CD4-positive, alpha-beta memory T cell (primary cell): Measurements from ENCODE around the gene CCL25. TPM values are rescaled to one million over a fixed set of nuclear protein-coding genes. Genes with fewer than 3 reads are reported as not detected.
A peak's percentile ranks its signal among the peaks of the same experiment; 100 is the strongest.
"Not testable (repeated sequence)": the region's sequence is repeated elsewhere in the genome, so short reads cannot be mapped to it uniquely, and the experiment has no call there.

Source experiments
- CTCF ChIA-PET: fragments of 350-600 bp; sonication (Branson Sonifier 250); formaldehyde crosslinking; loops from one replicate; lab custom pipeline; 2021; ENCODE audit warnings: inconsistent platforms; ENCODE audit not compliant: partially characterized antibody; lab: Charles Lee
- POLR2A ChIA-PET: fragments of 350-600 bp; sonication (Branson Sonifier 250); formaldehyde crosslinking; loops from one replicate; lab custom pipeline; 2021; ENCODE audit not compliant: partially characterized antibody; lab: Charles Lee
- DNase-seq, 5 donors: peaks; one replicate each; pipeline versions ENCODE4 v3.0.0 to v3.0.0-alpha.2; 2020 to 2022; ENCODE audit warnings: mixed read lengths in 1 of 5
- H3K27ac ChIP-seq: one replicate; pipeline ENCODE4 v1.7.0; 2013; ENCODE audit warnings: low read depth, low read length
- H3K27me3 ChIP-seq: 2 replicates; pipeline ENCODE4 v1.7.0; 2013; ENCODE audit warnings: mild to moderate bottlenecking, low read length, moderate library complexity; ENCODE audit not compliant: insufficient read depth
- H3K36me3 ChIP-seq: 2 replicates; pipeline ENCODE4 v1.7.0; 2013; ENCODE audit warnings: mild to moderate bottlenecking, low read length, moderate library complexity; ENCODE audit not compliant: insufficient read depth
- H3K4me1 ChIP-seq: 2 replicates; pipeline ENCODE4 v1.7.0; 2013; ENCODE audit warnings: mild to moderate bottlenecking, low read length, moderate library complexity; ENCODE audit not compliant: insufficient read depth
- H3K4me3 ChIP-seq, 2 donors: one replicate each; pipeline ENCODE4 v1.7.0; 2013; ENCODE audit warnings: low read length in 2 of 2, mild to moderate bottlenecking in 1 of 2
- H3K9me3 ChIP-seq, 2 donors: one replicate each; pipeline ENCODE4 v1.7.0; 2013; ENCODE audit warnings: low read length in 2 of 2, control low read depth in 1 of 2; ENCODE audit not compliant: control insufficient read depth in 1 of 2
- H3K27ac Mint-ChIP-seq, 7 donors: one replicate each; pipeline ENCODE4 v1.8.0; 2020 to 2021; ENCODE audit warnings: mixed read lengths in 7 of 7, mild to moderate bottlenecking in 6 of 7, inconsistent platforms in 3 of 7, moderate library complexity in 3 of 7
- H3K27me3 Mint-ChIP-seq, 2 donors: one replicate each; pipeline ENCODE4 v1.8.0; 2020 to 2021; ENCODE audit warnings: mixed read lengths in 2 of 2
- H3K36me3 Mint-ChIP-seq, 2 donors: one replicate each; pipeline ENCODE4 v1.8.0; 2020 to 2021; ENCODE audit warnings: mixed read lengths in 2 of 2, inconsistent platforms in 1 of 2, mild to moderate bottlenecking in 1 of 2
- H3K4me1 Mint-ChIP-seq, 4 donors: one replicate each; pipeline ENCODE4 v1.8.0; 2020 to 2021; ENCODE audit warnings: mixed read lengths in 4 of 4, mild to moderate bottlenecking in 1 of 4
- H3K4me3 Mint-ChIP-seq, 8 donors: one replicate each; pipeline ENCODE4 v1.8.0; 2020 to 2021; ENCODE audit warnings: mixed read lengths in 8 of 8, mild to moderate bottlenecking in 7 of 8, moderate library complexity in 6 of 8, inconsistent platforms in 3 of 8
- H3K9me3 Mint-ChIP-seq, 8 donors: one replicate each; pipeline ENCODE4 v1.8.0; 2020 to 2021; ENCODE audit warnings: mixed read lengths in 8 of 8, mild to moderate bottlenecking in 5 of 8, inconsistent platforms in 3 of 8, moderate library complexity in 1 of 8
- intact Hi-C: fragments of 100-400 bp; cut with micrococcal nuclease; formaldehyde crosslinking; loops from one replicate; pipeline ENCODE4 v1.15.1; 2023
- polyA plus RNA-seq, 2 donors: library from polyadenylated mRNA; unstranded; fragments of 300-500 nt; fragmentation: Illumina TruSeq; gene quantifications; one replicate each; pipeline ENCODE4 v1.2.3, GENCODE V29; 2021
- total RNA-seq, 2 experiments: library from RNA; stranded (reverse); gene quantifications; one replicate each; pipeline ENCODE4 v1.2.3, GENCODE V29; 2021

CCL25 gene
- total and polyA plus RNA-seq, 4 experiments from 2014 or later: not detected

- H3K27ac ChIP-seq, H3K27me3 Mint-ChIP-seq, DNase-seq, H3K4me1 Mint-ChIP-seq, CTCF ChIA-PET, H3K36me3 Mint-ChIP-seq, H3K9me3 Mint-ChIP-seq, intact Hi-C loops, H3K9me3 ChIP-seq, H3K27ac Mint-ChIP-seq, H3K4me3 ChIP-seq, H3K27me3 ChIP-seq, H3K36me3 ChIP-seq, H3K4me1 ChIP-seq, POLR2A ChIA-PET: not testable (repeated sequence)
- peak overlapping the region in 1 of 8 donors; percentile 1 for H3K4me3 Mint-ChIP-seq
These were observed 19.0 kb upstream of the CCL25 start for GRCh38 chr19:8033287-8034177.

- ChIA-PET POLR2A (no interaction called here), CTCF (no interaction called here)
- intact Hi-C loops: no loop called here
- H3K27ac ChIP-seq: no peak overlapping the region
- Mint-ChIP-seq H3K36me3 (no peaks in the 10 kb centered on the region), H3K4me3 (no peak overlapping the region), H3K4me1 (no peaks in the 10 kb centered on the region), H3K27ac (no peak overlapping the region), H3K9me3 (no peaks in the 10 kb centered on the region), H3K27me3 (peaks cover 8 to 9% of the 10 kb centered on the region in 2 donors)
- no peaks in the 10 kb centered on the region for H3K9me3 ChIP-seq
- no peaks in the 10 kb centered on the region for H3K36me3 ChIP-seq
- H3K4me1 ChIP-seq: no peaks in the 10 kb centered on the region
- H3K27me3 ChIP-seq: no peaks in the 10 kb centered on the region
- no peak for DNase-seq
- no peak overlapping the region for H3K4me3 ChIP-seq
These were observed 18.4 kb upstream of the CCL25 start for GRCh38 chr19:8034178-8034525.

DNA sequence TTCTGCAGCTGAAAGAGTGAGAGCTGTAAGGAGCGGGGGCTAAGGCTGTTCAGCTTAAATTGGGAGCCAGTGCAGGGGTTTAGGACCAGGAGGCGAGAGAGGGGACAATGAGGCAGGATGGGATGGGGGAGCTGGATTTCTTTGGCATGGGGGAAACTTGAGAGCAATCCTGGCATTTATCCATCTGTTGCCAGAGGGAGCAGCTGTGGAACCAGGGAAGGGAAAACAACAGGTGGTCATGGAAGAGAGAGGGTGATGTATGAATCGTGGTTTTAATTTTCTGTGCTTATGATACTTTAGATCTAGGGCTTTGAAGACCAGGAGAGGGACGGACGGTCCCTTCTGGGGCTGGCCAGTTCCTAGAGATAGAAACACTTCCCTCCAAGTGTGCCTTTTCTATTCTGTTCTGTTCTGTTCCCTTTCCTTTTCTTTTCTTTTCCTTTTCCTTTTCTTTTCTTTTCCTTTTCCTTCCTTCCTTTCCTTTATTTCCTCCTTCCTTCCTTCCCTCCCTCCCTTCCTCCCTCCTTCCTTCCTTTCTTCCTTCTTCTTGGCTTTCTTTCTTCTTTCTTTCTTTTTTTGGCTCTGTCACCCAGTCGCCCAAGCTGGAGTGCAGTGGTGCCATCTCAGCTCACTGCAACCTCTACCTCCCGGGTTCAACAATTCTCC, 16.0 kb upstream of the CCL25 start:
- Mint-ChIP-seq H3K27ac (no peak overlapping the region), H3K4me3 (no peak overlapping the region), H3K4me1 (peaks cover 0 to 2% (median 0%) of the 10 kb centered on the region in 4 donors), H3K36me3 (no peaks in the 10 kb centered on the region), H3K9me3 (no peaks in the 10 kb centered on the region), H3K27me3 (peaks cover 11% of the 10 kb centered on the region in 2 donors)
- Histone ChIP-seq H3K27me3 (no peaks in the 10 kb centered on the region), H3K4me1 (no peaks in the 10 kb centered on the region), H3K27ac (no peak overlapping the region), H3K4me3 (no peak overlapping the region), H3K9me3 (no peaks in the 10 kb centered on the region), H3K36me3 (no peaks in the 10 kb centered on the region)
- ChIA-PET CTCF (interaction anchor here (0.9 kb wide), 1 partner anchor 11 kb away, joined by 3 read pairs; no protein-coding TSS in a partner anchor), POLR2A (interaction anchor here (0.5 kb wide), 1 partner anchor 34 kb away, joined by 3 read pairs; no protein-coding TSS in a partner anchor)
- DNase-seq: no peak
- intact Hi-C loops: no loop called here

GRCh38 chr19:8038815-8039214, 13.7 kb upstream of the CCL25 start:
- no peaks in the 10 kb centered on the region for H3K36me3 Mint-ChIP-seq
- no peaks in the 10 kb centered on the region for H3K4me1 ChIP-seq
- no peaks in the 10 kb centered on the region for H3K36me3 ChIP-seq
- no peak overlapping the region for H3K4me3 Mint-ChIP-seq
- H3K27ac Mint-ChIP-seq: peak overlapping the region in 2 of 7 donors; percentile 29 to 48
- POLR2A ChIA-PET: no interaction called here
- CTCF ChIA-PET: no interaction called here
- H3K4me3 ChIP-seq: no peak overlapping the region
- no peaks in the 10 kb centered on the region for H3K9me3 ChIP-seq
- H3K9me3 Mint-ChIP-seq: no peaks in the 10 kb centered on the region
- no peak for DNase-seq
- peaks cover 8 to 9% of the 10 kb centered on the region in 2 donors for H3K27me3 Mint-ChIP-seq
- peaks cover 0 to 2% (median 0%) of the 10 kb centered on the region in 4 donors for H3K4me1 Mint-ChIP-seq
- intact Hi-C loops: no loop called here
- no peak overlapping the region for H3K27ac ChIP-seq
- H3K27me3 ChIP-seq: no peaks in the 10 kb centered on the region

DNA sequence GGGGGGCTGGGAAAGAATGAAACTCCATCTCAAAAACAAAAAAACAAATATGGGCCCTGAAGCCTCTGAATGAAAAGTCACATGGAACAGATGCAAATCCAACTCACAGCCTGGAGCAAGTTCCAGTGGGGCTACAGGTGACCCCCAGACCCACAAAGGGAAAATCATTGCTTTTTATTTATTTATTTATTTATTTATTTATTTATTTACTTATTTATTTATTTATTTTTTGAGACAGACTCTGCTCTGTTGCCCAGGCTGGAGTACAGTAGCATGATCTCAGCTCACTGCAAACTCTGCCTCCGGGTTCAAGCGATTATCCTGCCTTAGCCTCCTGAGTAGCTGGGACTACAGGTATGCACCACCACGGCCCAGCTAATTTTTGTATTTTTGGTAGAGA, 13.3 kb upstream of the CCL25 start:
- Histone ChIP-seq H3K9me3 (no peaks in the 10 kb centered on the region), H3K27ac (no peak overlapping the region), H3K27me3 (no peaks in the 10 kb centered on the region), H3K4me1 (no peaks in the 10 kb centered on the region), H3K4me3 (no peak overlapping the region), H3K36me3 (no peaks in the 10 kb centered on the region)
- CTCF ChIA-PET: no interaction called here
- Mint-ChIP-seq H3K27me3 (peaks cover 8 to 10% of the 10 kb centered on the region in 2 donors), H3K9me3 (no peaks in the 10 kb centered on the region), H3K27ac (peak overlapping the region in 1 of 7 donors; percentile 48), H3K36me3 (no peaks in the 10 kb centered on the region), H3K4me1 (peaks cover 0 to 2% (median 0%) of the 10 kb centered on the region in 4 donors), H3K4me3 (no peak overlapping the region)
- intact Hi-C loops: no loop called here
- DNase-seq: no peak
- POLR2A ChIA-PET: no interaction called here

DNA sequence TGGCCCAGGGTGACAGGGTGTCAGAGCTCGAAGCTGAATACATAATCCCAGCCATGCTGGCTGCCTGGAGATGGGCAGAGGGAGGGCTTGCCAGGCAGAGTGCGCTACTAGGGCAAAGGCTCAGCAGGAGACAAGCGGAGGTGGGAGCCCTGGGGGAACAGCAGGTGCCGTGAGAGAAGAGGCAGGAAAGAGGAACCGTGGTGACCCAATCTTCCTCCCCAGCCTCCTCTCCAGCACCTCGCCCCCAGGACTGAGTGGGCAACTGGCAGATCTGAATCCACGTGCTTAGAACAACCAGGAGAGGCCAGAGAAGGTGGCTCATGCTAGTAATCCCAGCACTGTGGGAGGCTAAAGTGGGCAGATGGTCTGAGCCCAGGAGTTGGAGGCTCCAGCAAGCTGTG, 11.0 kb upstream of the CCL25 start:
- no peaks in the 10 kb centered on the region for H3K36me3 Mint-ChIP-seq
- no peaks in the 10 kb centered on the region for H3K27me3 ChIP-seq
- no peak overlapping the region for H3K4me3 Mint-ChIP-seq
- POLR2A ChIA-PET: no interaction called here
- no peak for DNase-seq
- no peaks in the 10 kb centered on the region for H3K36me3 ChIP-seq
- no peak overlapping the region for H3K27ac Mint-ChIP-seq
- peaks cover 4 to 7% of the 10 kb centered on the region in 2 donors for H3K27me3 Mint-ChIP-seq
- no peaks in the 10 kb centered on the region for H3K9me3 Mint-ChIP-seq
- intact Hi-C loops: no loop called here
- CTCF ChIA-PET: no interaction called here
- no peak overlapping the region for H3K27ac ChIP-seq
- H3K4me1 ChIP-seq: no peaks in the 10 kb centered on the region
- no peak overlapping the region for H3K4me3 ChIP-seq
- peaks cover 0 to 2% (median 0%) of the 10 kb centered on the region in 4 donors for H3K4me1 Mint-ChIP-seq
- H3K9me3 ChIP-seq: no peaks in the 10 kb centered on the region

DNA sequence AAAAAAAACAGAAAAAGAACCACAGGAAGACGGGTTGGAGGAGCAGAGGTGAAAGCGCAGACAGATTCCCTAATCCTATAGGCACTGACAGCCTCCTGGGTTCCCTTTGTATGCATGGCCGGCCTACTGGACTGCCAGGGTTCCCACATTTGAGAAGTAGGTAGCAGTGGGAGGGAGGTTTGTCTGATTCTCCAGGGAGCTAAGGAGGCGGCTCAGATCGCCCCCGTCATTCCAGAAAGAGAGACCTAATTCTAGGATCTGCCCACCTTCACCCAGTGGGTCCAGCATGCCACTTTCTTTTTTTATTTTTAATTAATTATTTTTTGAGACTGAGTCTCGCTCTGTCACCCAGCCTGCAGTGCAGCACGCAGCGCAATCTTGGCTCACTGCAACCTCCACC, 9.7 kb upstream of the CCL25 start:
- CTCF ChIA-PET: no interaction called here
- Mint-ChIP-seq H3K4me1 (peaks cover 0 to 4% (median 2%) of the 10 kb centered on the region in 4 donors), H3K36me3 (no peaks in the 10 kb centered on the region), H3K27ac (no peak overlapping the region), H3K4me3 (no peak overlapping the region), H3K27me3 (peaks cover 4 to 7% of the 10 kb centered on the region in 2 donors), H3K9me3 (no peaks in the 10 kb centered on the region)
- no peak for DNase-seq
- Histone ChIP-seq H3K27me3 (no peaks in the 10 kb centered on the region), H3K9me3 (no peaks in the 10 kb centered on the region), H3K27ac (no peak overlapping the region), H3K4me1 (no peaks in the 10 kb centered on the region), H3K36me3 (no peaks in the 10 kb centered on the region), H3K4me3 (no peak overlapping the region)
- intact Hi-C loops: no loop called here
- POLR2A ChIA-PET: no interaction called here
